ENCODE data around the gene PGK2.

Gene PGK2

DNA sequence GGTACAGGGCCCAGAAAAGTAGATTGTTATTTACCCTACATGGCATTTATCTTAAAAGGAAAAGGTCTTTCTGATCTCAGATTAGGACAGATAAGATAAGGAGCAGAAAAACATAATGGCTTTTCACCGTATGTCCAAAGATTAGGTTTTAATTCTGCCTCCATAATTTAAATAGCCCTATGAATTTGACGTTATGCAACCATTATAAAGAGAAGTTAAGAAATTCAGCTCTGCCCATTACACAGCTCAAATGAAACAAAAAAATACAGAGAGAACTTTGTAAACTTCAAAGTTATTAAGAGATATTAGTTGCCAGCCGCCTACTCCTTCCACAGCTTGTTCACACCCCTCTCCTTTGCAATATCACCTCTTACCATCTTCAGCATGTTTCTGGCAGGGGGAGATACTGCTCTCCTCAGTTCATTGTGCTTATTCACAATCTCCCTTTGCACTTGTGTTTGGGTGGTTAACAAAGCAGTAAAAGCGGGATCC lies 51.0 kb downstream of the PGK2 start:
- DNase-seq (ENCODE audit: low spot score) = no peak

Measured in kidney tubule cell (primary cell).